Fibroblast of pulmonary artery (primary cell): ENCODE measurements around the gene TNK1.

Source experiments
- DNase-seq: peaks from one replicate; pipeline ENCODE4 v3.0.0-alpha.2; 2010; ENCODE audit warnings: low read depth
- H3K4me3 ChIP-seq: replicated peaks from 2 replicates; pipeline ENCODE4 v1.5.1; 2011; ENCODE audit warnings: low read depth, mild to moderate bottlenecking, control low read depth, low read length, moderate library complexity
- CTCF ChIP-seq: IDR thresholded peaks from 2 replicates; pipeline ENCODE4 v1.5.1; 2011; ENCODE audit warnings: mild to moderate bottlenecking, control low read depth, low read length, inconsistent platforms; ENCODE audit errors: missing control alignments

TNK1 gene

GRCh38 chr17:7341842-7342241, 39.0 kb upstream of the TNK1 start:
- no peak for TF ChIP-seq CTCF
- no peak for DNase-seq
- no peak overlapping the region for H3K4me3 ChIP-seq

DNA sequence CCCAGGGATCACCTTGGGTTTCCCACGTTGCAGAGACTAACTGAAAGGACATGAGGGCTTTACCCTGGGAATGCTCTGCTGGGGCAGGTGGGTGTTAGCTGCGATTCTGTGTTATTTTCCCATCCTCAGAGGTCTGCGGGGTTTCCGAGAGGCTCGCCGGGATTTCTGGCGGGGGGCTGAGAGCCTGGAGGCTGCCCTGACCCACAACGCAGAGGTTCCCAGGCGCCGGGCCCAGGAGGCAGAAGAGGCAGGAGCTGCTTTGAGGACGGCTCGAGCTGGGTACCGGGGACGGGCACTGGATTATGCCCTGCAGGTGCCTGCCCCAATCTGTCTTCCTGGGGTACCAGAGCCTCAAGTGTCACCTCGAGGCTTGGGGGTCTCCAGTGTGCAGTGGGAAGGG, 37.6 kb upstream of the TNK1 start:
- DNase-seq: no peak
- no peak overlapping the region for H3K4me3 ChIP-seq
- no peak for TF ChIP-seq CTCF

DNA sequence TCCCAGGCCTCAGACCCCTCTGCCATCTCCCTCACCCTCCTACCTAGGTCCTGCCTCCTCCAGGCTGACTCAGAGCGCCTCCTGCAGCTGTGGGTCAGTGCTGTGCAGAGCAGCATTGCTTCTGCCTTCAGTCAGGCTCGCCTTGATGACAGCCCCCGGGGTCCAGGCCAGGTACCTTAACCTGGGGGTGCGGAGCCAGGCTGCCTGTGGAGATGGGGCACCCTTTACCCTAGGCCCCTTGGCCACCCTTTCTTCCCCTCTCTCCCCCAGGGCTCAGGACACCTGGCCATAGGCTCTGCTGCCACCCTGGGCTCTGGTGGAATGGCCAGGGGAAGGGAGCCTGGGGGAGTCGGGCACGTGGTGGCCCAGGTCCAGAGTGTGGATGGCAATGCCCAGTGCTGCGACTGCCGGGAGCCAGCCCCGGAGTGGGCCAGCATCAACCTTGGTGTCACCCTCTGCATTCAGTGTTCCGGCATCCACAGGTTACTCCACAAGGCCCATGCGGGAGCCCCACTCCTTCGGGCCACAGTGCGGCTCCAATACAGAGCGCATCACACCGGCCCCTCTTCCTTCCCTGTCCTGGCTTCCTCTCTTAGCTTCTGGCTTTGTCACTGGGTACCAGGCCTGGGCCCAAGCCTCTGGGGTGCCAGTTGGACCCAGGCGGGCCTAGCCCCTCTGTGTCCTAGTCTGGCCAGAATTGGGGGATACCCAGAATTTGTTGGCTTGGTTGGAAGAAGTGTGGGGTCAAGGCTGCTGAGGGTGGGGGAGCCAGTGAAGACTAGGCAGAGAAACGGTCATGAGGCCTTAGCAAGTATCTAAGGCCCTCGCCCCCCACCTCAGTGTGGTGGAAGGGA, 33.9 kb upstream of the TNK1 start:
- DNase-seq: no peak
- no peak for TF ChIP-seq CTCF
- H3K4me3 ChIP-seq: no peak overlapping the region

DNA sequence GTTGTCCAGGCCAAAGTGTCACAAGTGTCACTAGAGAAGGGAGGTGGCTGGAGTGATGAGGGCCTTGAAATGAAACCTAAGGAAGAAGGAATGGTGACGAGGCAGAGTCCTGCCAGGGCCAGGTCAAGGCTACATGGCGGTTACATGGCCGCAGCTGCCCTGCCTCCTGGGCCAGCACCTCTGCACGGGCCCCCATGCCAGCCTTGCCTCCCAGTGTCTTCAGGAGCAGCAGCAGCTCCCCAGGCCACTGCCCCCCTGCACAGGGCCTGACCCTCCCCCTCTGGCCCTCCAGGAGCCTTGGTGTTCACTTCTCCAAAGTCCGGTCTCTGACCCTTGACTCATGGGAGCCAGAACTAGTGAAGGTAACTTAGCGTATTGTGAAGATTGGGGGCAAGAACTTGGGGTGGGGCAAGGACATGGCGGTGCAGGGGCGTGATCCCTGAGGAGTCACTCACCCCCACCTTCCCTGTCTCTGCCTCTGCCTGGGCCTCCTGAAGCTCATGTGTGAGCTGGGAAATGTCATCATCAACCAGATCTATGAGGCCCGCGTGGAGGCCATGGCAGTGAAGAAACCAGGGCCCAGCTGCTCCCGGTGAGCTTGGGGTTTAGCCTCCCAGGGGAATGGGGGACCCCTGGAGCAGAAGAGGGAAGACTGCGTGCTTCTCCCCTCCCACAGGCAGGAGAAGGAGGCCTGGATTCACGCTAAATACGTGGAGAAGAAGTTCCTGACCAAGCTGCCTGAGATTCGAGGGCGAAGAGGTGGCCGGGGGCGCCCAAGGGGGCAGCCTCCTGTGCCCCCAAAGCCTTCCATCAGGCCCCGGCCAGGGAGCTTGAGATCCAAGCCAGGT, 33.0 kb upstream of the TNK1 start:
- no peak for TF ChIP-seq CTCF
- no peak for DNase-seq
- H3K4me3 ChIP-seq: no peak overlapping the region

DNA sequence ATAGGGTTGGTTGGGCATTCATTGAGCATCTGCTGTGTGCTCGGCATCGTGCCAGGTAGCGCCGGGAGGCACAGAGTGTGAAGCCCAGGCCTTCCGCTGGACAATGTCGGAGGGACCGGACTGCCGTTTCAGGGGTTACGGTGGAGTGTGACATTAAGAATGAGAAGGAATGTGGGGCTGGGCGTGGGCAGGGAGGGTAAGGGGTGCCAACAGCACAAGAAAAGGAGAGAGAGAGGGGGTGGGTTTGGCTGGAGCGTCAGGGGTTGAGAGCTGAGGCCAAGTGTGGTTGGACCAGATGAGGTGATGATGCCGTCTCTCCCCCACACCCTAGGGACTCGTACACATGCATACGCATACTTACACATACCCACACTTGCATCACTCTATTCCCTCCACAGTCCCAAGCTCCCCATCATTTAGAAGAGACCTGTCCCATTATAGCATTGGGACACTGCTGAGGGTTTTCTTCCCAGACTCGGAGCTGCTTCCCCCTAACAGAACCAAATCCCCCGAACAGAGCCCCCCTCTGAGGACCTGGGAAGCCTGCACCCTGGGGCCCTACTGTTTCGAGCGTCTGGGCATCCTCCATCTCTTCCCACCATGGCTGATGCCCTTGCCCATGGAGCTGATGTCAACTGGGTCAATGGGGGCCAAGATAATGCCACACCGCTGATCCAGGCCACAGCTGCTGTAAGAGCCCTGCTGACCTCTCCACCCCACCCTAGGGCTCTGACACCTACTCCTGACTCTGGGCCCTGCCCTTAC, 32.2 kb upstream of the TNK1 start:
- DNase-seq: no peak
- H3K4me3 ChIP-seq: no peak overlapping the region

More for the DNA sequence above, 32.2 kb upstream of the TNK1 start:
- no peak for TF ChIP-seq CTCF
